A549 (cell line): Measurements from ENCODE around the gene MMP14.
"Not testable (repeated sequence)": the region's sequence is repeated elsewhere in the genome, so short reads cannot be mapped to it uniquely, and the experiment has no call there.

ENCODE experiments used
- CEBPB ChIP-seq, 2 experiments: fragments of >200 bp in 1 of 2; sonication (Bioruptor Twin) in 1 of 2; formaldehyde crosslinking in 1 of 2; IDR thresholded peaks; 2 replicates each; pipeline ENCODE4 v1.6.1; 2012 to 2016
- CHD2 ChIP-seq: fragments of 150-350 bp; IDR thresholded peaks from 2 replicates; pipeline ENCODE4 v1.6.1; 2014; ENCODE audit warnings: low read length; ENCODE audit not compliant: partially characterized antibody
- CTCF ChIP-seq: fragments of >200 bp; sonication (Bioruptor Twin); formaldehyde crosslinking; IDR thresholded peaks from 3 replicates; pipeline ENCODE4 v1.5.1; 2016
- EP300 ChIP-seq, 2 experiments: fragments of >200 bp; sonication (Bioruptor Twin); formaldehyde crosslinking; IDR thresholded peaks; 2 replicates in 1 of 2; 3 replicates in 1 of 2; pipeline ENCODE4 v1.6.1; 2016 to 2017
- ESRRA ChIP-seq: fragments of 150-350 bp; IDR thresholded peaks from 2 replicates; pipeline ENCODE4 v1.6.1; 2014; ENCODE audit warnings: mild to moderate bottlenecking, low read length, borderline replicate concordance
- NFE2L2 ChIP-seq: fragments of 150-350 bp; conservative IDR thresholded peaks from 2 replicates; pipeline ENCODE4 v1.6.1; 2014; ENCODE audit warnings: low read length
- POLR2A ChIP-seq: IDR thresholded peaks from 2 replicates; pipeline ENCODE4 v1.6.1; 2012; ENCODE audit warnings: mild to moderate bottlenecking, low read length
- RAD21 ChIP-seq, 2 experiments: fragments of >200 bp in 1 of 2; sonication (Bioruptor Twin) in 1 of 2; formaldehyde crosslinking in 1 of 2; IDR thresholded peaks in 1 of 2; conservative IDR thresholded peaks in 1 of 2; 2 replicates in 1 of 2; 3 replicates in 1 of 2; pipeline ENCODE4 v1.6.1; 2012 to 2018; ENCODE audit warnings: inconsistent platforms in 1 of 2
- RARB ChIP-seq: fragments of 250-450 bp; sonication (Bioruptor Pico); IDR thresholded peaks from 2 replicates; pipeline ENCODE4 v1.8.0; 2021; ENCODE audit warnings: mild to moderate bottlenecking, moderate library complexity
- RFX5 ChIP-seq: fragments of 450-650 bp; IDR thresholded peaks from 2 replicates; pipeline ENCODE4 v1.7.1; 2014; ENCODE audit warnings: antibody characterized with exemption, mild to moderate bottlenecking, moderate library complexity
- TP53 ChIP-seq: fragments of 250-450 bp; sonication (Bioruptor Pico); IDR thresholded peaks from 2 replicates; pipeline ENCODE4 v1.5.0; 2021; ENCODE audit warnings: mild to moderate bottlenecking, moderate library complexity
- ZNF302 ChIP-seq: fragments of 250-450 bp; sonication (Bioruptor Pico); IDR thresholded peaks from 2 replicates; pipeline ENCODE4 v1.9.0; 2021; ENCODE audit warnings: inconsistent platforms, mild to moderate bottlenecking, moderate library complexity
- TF ChIP-seq, protein P1 (sequence below): fragments of >200 bp; sonication (Bioruptor Twin); formaldehyde crosslinking; IDR thresholded peaks from 3 replicates; pipeline ENCODE4 v1.6.1; 2016
- TF ChIP-seq, protein P2 (sequence below): IDR thresholded peaks from 2 replicates; pipeline ENCODE4 v1.6.1; 2012

DNA sequence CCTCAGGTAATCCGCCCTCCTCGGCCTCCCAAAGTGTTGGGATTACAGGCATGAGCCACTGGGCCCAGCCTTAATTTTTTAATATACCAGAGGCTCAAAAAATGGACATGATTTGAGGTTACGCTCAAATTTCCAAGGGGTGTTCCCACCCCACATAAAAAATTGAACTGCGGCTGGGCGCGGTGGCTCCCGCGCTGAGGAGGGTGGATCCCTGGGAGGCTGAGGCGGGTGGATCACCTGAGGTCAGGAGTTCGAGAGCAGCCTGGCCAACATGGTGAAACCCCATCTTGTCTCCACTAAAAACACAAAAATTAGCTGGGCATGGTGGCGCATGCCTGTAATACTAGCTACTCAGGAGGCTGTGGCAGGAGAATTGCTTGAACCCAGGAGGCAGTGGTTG lies 17.9 kb downstream of the MMP14 start:
- not testable (repeated sequence) for TF ChIP-seq RAD21 (conservative IDR thresholded peaks at IDR 0.05 in 1 of 2, IDR thresholded peaks at IDR 0.05 in 1 of 2); CHD2; POLR2A; CTCF; ZNF302 (CRISPR knock-in tag); NFE2L2; CEBPB (IDR thresholded peaks at IDR 0.05); TP53 (CRISPR knock-in tag); ESRRA; RARB (CRISPR knock-in tag); RFX5; EP300 (IDR thresholded peaks at IDR 0.05)
- TF ChIP-seq, protein P1, sequence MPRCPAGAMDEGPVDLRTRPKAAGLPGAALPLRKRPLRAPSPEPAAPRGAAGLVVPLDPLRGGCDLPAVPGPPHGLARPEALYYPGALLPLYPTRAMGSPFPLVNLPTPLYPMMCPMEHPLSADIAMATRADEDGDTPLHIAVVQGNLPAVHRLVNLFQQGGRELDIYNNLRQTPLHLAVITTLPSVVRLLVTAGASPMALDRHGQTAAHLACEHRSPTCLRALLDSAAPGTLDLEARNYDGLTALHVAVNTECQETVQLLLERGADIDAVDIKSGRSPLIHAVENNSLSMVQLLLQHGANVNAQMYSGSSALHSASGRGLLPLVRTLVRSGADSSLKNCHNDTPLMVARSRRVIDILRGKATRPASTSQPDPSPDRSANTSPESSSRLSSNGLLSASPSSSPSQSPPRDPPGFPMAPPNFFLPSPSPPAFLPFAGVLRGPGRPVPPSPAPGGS = not testable (repeated sequence)
- TF ChIP-seq, protein P2, sequence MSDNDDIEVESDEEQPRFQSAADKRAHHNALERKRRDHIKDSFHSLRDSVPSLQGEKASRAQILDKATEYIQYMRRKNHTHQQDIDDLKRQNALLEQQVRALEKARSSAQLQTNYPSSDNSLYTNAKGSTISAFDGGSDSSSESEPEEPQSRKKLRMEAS = not testable (repeated sequence)
